Activated CD4-positive, alpha-beta T cell treated with anti-CD3 and anti-CD28 coated beads for 4 hours (primary cell): ENCODE measurements around the gene AACS.
"Not testable (repeated sequence)": the region's sequence is repeated elsewhere in the genome, so short reads cannot be mapped to it uniquely, and the experiment has no call there.

Experiments
- DNase-seq, 2 donors: peaks; one replicate each; pipeline ENCODE4 v3.0.0-alpha.2; 2020

AACS gene

DNA sequence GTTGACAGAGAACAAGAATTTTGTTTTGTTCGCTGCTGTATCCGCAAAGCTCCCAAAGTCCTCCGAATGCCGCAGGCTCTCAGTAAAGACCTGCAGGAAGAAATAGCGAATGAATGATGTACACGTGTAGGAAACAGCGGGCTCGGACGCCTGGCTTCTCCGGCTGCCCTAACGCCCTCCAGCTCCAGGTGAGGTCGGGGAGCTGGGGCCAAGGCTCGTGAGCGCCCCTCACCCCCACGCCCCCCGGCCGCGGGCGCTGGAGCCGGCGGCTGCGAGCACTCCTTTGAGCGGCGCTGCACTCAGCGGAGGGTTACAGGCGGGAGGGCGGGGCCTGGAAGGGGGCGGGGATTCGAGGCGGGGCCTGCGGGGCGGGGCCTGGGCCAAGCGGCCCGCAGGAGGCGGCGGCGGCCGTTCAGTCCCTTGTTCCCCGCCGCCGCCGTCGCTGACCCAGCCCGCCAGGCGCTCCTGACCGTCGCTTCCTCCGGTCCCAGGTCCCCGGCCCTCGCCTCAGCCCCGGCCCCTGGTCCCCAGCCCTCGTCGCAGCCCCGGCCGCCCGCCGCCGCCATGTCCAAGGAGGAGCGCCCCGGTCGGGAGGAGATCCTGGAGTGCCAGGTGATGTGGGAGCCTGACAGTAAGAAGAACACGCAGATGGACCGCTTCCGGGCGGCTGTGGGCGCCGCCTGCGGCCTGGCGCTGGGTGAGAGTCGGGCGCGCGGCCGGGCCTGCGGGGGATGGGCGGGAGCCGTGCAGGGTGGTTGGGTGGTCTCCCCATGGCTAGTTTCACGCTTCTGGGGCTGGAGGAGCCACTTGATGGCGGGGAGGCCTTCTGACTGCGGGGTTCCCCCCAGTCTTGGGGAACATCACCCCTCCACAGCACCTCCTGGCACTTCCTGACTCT is at the start of gene AACS:
Gene AACS, plus strand, starts transcription at position 415 of the 898 bp plus-strand sequence. Its CDS starts 150 bp downstream, at position 565.
- peak; percentile 76 for DNase-seq

GRCh38 chr12:125015680-125016310 is 49.4 kb upstream of the AACS start:
- no peak for DNase-seq

- no peak for DNase-seq
Observed at GRCh38 chr12:125017801-125018200, 47.4 kb upstream of the AACS start.

- DNase-seq, result no peak
Observed at GRCh38 chr12:125018356-125018755, 46.9 kb upstream of the AACS start.

- DNase-seq, result no peak
Observed at GRCh38 chr12:125021096-125021495, 44.1 kb upstream of the AACS start.

DNA sequence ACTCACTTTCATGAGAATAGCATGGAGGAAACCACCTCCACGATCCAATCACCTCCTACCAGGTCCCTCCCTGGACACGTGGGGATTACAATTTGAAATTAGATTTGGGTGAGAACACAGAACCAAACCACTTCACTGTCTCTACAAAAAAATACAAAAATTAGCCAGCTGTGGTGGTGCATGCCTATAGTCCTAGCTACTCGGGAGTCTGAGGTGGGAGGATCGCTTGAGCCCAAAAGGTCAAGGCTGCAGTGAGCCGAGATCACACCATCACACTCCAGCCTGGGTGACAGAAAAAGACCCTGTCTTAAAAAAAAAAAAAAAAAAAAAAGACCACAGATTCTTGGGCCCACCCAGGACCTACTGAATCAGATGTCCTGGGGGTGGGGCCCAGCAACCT is 43.5 kb upstream of the AACS start:
- no peak for DNase-seq

DNA sequence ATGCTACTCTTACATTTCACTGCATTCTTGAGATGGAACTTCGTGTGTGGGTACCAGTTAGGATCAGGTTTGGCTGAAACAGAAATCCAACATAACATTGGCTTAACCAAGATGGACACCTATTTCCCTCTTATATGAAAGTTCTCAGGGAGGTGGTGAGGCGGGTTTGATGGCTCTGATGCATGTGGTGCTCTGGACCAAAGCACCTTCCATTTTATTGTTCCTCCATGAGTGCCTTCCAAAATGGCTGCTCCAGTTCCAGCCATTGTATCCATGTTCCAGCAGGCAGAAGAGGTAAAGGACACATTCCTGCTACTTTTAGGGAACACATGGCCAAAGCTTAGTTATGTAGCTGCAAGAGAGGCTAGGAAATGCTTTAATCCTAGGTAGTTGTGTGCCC is 42.2 kb upstream of the AACS start:
- DNase-seq, result no peak

- DNase-seq, result no peak
Observed at GRCh38 chr12:125024949-125025563, 40.2 kb upstream of the AACS start.

DNA sequence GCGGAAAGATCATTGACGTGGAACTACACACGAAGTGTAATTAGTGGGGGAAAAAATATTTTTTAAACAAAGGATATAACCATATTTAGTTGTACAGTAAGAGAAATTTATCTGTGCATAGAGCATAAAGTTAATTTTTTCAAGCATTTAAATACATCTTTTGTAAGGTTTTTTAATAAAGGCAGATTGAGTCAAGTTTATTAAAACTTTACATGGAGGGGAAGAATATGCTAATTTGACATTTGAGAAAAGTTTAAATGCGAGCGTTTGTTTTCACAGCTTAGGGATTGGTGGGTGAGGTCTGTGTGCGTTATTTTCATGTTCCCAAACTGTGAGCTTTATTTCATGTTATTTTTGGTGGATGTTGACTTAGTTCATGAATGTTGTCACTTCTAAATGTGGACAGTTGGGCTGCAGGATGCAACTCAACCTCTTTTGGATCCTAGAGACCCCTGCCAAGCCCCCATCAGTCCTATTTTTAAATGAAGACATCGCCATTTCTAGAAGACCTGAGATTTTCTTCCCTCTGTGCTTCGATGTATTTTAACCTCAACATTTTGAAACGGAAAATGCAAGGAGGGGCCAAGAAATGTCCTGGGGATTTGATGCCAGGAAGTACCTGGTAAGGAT is 39.5 kb upstream of the AACS start:
- DNase-seq, result no peak

- DNase-seq, result no peak
Observed at GRCh38 chr12:125028106-125028505, 37.1 kb upstream of the AACS start.

DNA sequence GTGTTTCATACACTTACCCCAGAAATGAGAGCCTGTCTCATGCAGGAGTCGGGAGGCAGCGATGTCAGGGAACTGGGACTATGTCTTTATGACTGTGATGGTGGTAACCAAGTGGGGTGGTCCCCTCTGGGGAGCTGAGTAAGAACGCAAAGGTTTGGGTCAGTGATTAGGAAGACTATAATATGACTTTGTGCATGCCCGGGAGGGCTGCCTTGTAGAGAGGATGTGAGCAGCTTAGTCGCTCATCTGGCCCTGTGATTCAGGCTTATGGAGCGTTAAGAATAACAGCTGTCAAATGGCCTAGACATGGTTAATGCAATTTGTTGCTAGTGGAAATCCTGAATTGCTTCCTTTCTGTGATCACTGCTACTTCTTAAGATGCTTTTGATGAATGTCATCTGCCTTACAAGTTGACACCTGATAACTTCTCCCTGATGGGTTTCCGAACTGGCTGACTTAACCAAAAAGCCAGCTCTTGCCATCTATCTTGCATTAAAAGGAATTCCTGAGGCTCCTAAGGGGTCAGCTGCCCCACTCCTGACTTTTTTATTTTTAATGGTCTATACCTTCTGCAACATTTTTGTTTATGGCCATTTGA is 35.4 kb upstream of the AACS start:
- DNase-seq, result no peak

- not testable (repeated sequence) for DNase-seq
Observed at GRCh38 chr12:125031471-125031870, 33.8 kb upstream of the AACS start.

DNA sequence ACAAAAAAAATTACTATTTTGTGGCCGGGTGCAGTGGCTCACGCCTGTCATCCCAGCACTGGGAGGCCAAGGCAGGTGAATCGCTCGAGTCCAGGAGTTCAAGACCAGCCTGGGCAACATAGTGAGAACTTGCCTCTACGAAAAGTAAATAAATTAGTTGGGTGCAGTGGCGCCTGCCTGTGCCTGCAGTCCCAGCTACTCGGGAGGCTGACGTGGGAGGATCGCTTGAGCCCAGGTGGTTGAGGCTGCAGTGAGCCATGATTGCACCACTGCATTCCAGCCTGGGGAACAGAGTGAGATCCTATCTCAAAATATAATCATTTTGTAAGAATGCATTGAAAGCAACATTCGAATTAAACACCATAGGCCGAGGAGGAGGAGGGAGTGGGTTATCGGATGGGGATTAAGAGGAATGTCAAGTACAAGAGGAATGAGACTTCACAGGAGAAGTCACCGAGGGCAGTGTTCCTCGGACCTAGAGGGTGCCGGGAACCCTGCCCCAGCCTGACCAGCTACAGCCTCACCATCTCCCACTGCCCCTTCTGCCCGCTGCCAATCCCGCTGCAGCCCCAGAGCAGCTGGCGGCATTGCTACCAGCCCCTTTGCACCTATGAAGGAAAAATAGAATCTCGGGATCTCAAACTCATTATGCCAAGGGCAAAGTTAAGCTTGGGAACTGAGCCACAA is 32.6 kb upstream of the AACS start:
- no peak for DNase-seq

- no peak for DNase-seq
Observed at GRCh38 chr12:125033288-125033687, 31.9 kb upstream of the AACS start.

DNA sequence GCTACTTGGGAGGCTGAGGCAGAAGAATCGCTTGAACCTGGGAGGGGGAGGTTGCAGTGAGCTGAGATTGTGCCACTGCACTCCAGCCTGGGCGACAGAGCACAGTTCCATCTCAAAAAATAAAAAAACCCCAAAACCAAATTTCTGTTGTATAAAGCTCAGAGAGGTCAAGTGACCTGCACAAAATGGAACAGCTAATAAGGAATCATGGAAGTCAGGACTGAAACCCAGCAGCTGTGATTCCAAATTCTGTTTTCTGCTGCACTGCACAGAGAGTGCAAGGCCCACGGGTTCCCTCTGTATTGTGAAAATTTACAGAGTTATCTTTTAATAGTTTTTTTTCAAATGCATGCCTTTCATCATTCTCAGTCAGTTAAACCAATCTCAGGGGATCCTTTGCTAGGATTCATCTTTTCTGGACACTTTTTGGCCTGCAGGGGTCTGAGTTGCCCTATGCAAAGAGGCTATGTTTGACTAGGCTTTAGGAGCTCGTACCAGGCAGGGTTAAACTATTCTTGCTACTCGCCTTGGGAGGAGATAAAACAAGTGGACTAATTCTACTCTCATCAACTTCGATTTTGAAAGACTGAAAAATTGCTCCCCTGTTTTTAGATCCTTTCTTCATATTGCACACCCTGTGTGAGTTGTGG is 26.1 kb upstream of the AACS start:
- no peak for DNase-seq

GRCh38 chr12:125049093-125049458 is 16.2 kb upstream of the AACS start:
- no peak for DNase-seq

GRCh38 chr12:125050446-125050845 is 14.8 kb upstream of the AACS start:
- DNase-seq, result no peak

DNA sequence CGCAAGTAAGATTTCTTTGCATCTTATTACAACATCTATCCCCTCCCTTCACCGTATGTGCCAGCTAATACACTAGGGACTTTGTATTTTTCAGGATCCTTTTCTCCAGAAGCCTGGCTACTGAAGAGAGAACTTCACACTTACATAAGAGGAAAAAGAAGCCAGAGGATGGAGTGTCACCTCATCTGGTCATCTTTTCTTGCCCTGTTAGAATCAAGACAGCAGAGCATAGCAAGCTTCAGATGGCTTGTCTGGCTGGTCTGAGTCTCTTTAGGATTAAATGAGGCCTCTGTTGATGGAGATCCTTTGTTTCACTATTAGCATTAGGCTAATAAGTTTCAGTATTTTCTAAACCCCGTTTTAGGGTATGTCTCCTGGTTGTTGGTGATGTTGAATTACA is 14.4 kb upstream of the AACS start:
- no peak for DNase-seq

DNA sequence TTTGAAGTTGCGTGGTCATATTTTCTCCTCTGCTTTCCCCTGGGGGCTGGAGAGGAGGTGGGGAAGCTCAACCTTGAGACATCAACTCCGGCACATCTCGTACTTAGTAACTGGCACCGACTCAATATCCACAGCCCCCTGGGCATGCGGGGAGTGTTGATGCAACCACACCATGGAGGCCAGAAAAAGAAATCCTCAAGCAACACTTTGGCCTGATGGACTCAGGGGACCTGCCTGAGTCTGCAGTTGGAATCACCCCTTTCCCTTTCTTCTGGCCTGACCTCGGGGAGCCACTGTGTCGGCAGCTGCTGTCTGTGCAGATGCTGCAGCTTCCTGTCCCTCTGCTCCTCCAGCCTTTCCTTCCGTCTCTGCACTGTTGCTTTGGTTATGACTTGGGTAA is 11.4 kb upstream of the AACS start:
- DNase-seq, result no peak

DNA sequence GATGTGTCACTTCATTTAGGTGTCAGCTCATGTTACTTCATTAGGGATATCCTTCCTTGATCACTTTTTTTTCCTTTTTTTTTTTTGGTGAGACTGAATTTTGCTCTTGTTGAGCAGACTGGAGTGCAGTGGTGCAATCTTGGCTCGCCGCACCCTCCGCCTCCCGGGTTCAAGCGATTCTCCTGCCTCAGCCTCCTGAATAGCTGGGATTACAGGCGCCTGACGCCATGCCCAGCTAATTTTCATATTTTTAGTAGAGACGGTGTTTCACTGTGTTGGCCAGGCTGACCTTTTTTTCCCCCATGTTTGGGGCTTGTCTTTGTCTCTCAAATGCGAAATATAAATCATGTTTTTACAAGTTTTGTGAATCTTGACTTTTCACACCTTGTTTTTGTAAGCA is 9.6 kb upstream of the AACS start:
- no peak for DNase-seq

DNA sequence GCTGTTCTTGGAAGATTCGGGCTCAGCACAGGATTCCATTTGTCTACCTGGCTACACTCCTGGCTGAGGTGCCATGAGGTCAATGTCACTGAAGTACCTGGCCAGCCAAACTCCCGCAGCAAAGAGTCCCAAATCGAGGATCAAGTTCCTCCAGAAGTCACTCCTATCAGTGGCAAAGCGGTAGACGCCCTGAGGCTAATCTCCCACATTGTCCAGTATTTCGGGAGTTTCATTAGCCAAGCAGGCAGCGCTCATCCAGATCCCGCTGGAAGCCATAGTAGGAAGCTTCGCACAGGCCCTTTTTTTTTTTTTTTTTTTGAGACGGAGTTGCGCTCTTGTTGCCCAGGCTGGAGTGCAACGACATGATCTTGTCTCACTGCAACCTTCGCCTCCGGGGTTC is 8.9 kb upstream of the AACS start:
- DNase-seq, result no peak

GRCh38 chr12:125057708-125058107 is 7.5 kb upstream of the AACS start:
- no peak for DNase-seq
